Purkinje cell (primary cell): ENCODE data around the gene ACTG2. TPM values are rescaled to one million over a fixed set of nuclear protein-coding genes. Genes with fewer than 3 reads are reported as not detected.

Experiments used
- polyA plus RNA-seq: library from polyadenylated mRNA; unstranded; fragments of >200 nt; fragmentation: Nextera tagmentation; gene quantifications from 2 replicates; pipeline ENCODE4 v1.2.1, GENCODE V29; 2014

ACTG2 gene
- not detected in 2 replicates for polyA plus RNA-seq

DNA sequence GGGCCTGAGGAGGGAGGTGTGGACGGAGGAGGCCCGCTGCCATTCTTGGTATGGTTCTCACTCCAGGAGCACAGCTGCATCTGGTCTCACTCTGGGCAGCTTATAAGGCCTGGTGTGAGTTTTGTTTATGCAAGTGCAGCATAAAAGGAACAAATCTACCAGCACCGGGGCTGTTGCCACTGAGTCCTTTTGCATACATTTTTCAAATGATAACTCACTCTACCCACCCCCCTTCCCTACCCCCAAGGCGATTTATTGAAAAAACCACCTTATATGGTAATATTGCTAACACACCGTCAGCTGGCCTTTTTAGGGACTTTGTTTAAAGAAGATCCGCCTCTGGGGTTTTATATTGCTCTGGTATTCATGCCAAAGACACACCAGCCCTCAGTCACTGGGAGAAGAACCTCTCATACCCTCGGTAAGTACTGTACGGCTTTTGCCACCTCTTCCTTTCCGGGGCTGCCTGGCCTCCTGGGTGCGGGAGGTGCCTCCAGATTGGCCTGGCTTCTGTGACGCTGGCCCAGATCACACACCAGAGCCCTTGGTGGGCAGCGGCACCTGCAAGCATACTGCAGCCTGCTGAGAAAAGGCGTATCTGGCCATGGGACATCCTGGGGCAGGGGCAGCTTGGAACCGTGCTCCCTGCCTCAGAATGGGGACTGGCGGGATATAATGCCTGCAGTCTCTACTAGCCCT is at the start of gene ACTG2:
TSS of gene ACTG2 (plus strand) at position 378 of the 699 bp plus-strand sequence. CDS start 8,304 bp downstream, outside the sequence.

DNA sequence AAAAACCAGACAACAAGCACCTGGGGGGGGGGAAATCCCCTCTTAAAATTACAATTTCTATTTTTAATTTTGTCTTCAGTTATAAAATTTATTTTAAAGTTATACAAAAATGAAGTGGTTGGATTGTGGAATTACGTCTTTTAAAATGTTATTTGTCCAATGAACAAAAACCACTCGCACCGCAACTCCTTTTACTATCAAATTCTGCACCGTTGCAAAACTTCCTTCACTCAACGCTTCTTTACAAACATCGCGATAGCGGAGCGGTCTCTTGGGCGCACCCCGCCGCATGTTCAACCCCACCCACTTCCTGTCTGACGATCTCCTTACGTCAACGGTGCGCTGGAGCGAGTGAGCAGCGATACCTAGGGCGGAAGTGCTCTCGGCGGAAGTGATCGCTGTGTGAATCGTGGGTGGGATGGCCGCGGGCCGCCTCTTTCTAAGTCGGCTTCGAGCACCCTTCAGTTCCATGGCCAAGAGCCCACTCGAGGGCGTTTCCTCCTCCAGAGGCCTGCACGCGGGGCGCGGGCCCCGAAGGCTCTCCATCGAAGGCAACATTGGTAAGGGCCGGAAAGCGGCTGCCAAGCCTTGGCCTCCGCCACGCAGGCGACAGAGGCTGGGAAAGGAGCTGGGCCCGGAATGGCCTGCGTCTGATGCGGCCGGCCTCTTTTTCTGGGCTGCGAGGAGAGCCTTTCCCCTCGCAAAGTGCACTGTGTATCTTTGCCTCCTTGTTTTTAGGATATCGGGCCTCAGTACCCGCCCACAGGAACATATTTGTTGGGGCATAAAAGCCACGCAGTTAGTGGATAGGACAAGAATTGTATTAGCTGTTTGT is 33.9 kb downstream of the ACTG2 start, which contains the start of gene DGUOK:
TSS of gene DGUOK (plus strand) at position 388 of the 835 bp plus-strand sequence. CDS start at position 419, 31 bp downstream.

Other genes starting within 250 kb of the ACTG2 start
- gene TPRKB, start 155.7 kb upstream of the ACTG2 start, polyA plus RNA-seq: 107 and 138 TPM in 2 replicates
- gene DUSP11, start 112.9 kb upstream of the ACTG2 start, polyA plus RNA-seq: 12.9 and 24.4 TPM in 2 replicates
- not detected in 2 replicates for gene C2orf78, start 108.8 kb upstream of the ACTG2 start, polyA plus RNA-seq
- 69.6 and 80.3 TPM in 2 replicates for gene STAMBP, start 64.0 kb upstream of the ACTG2 start, polyA plus RNA-seq
- 179 and 199 TPM in 2 replicates for gene DGUOK, start 33.9 kb downstream of the ACTG2 start, polyA plus RNA-seq
- 0.27 and 0.82 TPM in 2 replicates for gene TET3, start 91.9 kb downstream of the ACTG2 start, polyA plus RNA-seq